C1 segment of cervical spinal cord (tissue), 14 donors: ENCODE data around the gene AREG.
"Not testable (repeated sequence)": the region's sequence is repeated elsewhere in the genome, so short reads cannot be mapped to it uniquely, and the experiment has no call there.

ENCODE experiments used
- DNase-seq, 14 donors: peaks; one replicate each; lab custom pipeline; 2025; lab: John Stamatoyannopoulos, UW

AREG gene, protein sequence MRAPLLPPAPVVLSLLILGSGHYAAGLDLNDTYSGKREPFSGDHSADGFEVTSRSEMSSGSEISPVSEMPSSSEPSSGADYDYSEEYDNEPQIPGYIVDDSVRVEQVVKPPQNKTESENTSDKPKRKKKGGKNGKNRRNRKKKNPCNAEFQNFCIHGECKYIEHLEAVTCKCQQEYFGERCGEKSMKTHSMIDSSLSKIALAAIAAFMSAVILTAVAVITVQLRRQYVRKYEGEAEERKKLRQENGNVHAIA

DNA sequence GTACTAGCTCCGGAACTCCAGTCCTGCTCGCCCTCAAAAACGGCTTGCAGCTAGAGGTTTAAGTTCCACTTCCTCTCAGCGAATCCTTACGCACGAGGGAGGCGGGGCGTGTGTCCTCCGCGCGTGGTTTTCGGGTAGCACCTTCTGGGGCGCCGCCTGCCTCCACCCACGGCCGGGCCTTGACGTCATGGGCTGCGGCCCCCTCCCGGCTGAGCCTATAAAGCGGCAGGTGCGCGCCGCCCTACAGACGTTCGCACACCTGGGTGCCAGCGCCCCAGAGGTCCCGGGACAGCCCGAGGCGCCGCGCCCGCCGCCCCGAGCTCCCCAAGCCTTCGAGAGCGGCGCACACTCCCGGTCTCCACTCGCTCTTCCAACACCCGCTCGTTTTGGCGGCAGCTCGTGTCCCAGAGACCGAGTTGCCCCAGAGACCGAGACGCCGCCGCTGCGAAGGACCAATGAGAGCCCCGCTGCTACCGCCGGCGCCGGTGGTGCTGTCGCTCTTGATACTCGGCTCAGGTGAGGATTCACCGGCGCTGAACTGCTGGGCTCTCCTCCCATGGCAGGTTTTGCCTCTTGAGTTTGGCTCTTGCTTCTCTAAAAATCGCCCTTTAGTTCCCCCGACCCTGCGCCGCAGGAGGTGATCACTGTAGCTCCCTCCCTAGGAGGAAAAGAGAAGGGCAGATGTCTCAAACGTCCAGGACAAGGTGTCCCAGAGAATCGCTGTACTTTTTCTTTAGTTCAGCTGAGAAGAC lies at the start of gene AREG:
TSS of gene AREG (plus strand) at position 246 of the 752 bp plus-strand sequence. CDS start at position 456, 210 bp downstream.
- peak in 3 of 14 donors; percentile 10 to 44 (median 13) for DNase-seq

DNA sequence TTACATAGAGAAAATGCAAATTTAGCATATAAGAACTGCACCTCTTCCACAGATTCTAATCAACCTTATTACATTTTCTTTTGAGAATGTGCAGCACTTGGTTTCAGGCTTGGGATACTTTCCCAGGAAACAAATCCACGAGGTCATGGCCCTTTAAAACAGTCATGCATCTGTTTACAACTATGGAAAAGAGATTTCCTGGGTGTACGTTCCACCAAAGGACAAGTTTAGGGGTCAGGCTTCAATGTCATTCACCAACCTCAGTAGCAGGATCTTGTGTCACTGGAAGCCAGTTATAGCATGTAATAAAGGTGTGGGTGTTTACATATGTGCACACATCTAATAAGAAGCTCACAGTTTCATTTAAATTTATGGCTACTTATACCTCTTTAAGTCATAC lies 49.3 kb upstream of the AREG start:
- DNase-seq, result no peak

DNA sequence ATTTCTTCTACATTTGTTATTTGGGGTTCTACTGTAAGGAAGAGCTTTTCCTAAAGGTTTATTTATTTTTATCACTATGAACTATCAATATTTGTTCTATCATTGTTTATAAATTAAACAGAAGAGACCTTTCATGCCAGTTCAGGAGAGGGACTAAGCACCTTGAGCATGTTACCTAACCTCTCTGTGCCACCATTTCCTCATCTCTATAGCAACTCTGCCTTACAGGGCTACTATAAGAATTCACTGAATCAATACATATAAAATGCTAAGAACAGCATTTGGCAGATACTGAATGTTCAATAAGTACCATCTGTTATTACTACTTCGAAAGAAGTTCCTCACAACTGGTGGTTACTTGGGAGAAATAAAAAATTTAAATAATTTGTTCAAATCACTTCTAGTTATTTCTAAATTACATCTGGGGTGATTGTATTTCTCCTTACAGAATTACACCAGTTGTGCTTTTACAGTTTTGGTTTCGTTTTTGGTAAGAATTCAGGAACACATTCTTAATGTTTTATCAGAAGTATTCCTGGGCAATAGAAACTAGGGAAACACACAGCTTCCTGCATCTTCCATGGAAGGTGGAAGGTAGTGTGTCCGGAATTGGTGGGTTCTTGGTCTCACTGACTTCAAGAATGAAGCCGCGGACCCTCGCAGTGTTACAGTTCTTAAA lies 47.0 kb upstream of the AREG start:
- no peak for DNase-seq

DNA sequence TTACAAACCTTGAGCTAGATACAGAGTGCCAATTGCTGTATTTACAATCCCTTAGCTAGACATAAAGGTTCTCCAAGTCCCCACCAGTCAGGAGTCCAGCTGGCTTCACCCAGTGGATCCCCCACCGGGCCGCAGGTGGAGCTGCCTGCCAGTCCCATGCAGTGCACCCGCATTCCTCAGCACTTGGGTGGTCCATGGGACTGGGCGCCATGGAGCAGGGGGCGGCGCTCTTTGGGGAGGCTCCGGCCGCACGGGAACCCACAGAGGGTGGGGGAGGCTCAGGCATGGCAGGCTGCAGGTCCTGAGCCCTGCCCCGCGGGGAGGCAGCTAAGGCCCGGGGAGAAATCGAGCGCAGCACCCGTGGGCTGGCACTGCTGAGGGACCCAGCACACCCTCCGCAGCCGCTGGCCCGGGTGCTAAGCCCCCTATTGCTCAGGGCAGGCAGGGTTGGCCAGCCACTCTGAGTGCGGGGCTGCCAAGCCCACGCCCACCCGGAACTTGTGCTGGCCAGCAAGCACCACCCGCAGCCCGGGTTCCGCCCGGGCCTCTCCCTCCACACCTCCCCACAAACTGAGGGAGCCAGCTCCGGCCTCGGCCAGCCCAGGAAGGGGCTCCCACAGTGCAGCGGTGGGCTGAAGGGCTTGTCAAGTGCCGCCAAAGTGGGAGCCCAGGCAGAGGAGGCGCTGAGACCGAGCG lies 45.9 kb upstream of the AREG start:
- not testable (repeated sequence) for DNase-seq

DNA sequence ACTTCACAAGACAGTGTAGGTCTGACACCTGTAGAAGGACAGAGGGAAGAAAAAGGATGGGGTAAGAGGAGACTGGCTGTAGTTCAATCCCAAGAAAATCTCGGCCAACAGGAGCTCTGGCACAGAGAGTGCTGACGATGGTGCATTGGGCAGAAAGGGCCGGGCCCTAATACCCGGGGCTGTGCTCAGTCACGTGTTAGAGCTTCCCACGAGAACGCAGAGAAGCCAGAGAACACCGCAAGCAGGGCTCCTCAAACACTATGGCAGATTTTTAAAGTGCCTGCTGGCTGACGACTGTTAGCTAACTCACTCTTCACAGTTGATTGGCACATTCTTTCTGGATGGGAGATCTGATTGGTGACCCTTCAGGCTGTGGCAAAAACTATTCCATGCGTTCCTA lies 44.5 kb upstream of the AREG start:
- DNase-seq, result no peak

DNA sequence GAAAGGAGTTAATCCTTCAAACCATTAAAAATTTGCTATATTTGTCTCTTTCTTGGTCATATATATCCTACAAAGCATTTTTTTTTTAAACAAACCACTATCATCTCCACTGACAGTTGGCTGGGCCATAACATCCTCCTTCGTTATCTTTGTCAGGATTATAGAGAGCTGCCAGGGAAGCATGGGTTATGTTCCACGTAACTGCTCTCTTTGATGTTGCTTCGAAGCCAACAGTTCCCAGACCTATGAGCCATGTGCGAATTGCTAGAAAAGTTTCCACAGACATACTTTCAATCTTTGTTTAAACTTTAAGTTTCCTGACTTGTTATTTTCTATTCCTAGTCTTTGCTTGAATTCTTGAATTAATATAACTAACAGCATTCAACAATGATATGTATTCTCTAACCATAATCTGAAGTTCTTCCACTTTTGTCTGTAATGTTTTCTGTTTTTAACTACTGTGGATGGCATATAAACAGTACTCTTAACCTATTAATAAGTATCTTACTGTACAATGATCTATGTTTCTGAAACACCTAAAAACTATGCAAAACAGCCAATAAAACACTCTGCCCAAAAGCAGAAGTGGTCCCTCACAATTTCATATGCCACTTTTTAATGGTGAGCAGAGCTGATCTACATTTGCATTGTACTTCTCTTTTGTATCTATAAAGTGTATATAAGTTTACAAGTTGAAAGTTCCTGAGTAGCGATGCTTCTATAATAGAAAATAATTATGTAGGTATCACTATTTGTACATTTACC lies 42.1 kb upstream of the AREG start:
- no peak for DNase-seq

DNA sequence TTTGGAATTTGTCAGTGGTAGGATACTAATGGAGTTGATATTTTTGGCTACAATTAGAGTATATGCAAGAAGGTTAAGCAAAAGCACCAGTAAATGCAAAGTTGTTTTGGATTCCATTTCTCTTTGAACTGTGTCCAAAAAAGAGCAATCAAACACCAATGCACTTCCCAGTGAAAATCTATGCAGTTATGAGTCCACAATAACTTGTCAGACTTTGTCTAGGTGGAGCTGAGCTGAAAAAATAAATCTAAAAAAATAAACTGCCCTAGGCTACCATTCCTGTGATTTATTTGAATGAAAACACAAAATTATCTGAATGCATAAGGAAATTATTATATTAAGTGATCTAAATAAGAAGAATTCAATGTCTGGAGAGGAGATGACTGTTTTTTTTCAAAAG lies 37.0 kb upstream of the AREG start:
- no peak for DNase-seq

DNA sequence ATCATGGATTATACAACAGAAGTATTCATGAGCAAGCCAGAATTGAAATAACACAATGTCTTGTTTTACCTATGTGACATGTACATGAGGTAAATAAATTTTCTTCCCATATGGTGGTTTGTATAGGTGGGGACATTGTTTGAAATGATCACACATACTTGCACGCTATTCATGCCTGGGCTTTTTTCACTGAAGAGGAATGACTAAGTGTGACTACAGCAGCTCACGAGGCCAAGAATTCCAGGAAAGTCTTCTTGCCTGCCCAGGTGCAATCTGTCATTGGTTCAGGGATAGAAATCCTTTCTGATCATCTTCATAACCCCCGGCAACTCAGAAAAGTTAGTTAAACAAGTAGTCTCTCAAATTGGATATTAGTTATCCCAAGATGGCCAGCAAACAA lies 36.3 kb upstream of the AREG start:
- no peak for DNase-seq

DNA sequence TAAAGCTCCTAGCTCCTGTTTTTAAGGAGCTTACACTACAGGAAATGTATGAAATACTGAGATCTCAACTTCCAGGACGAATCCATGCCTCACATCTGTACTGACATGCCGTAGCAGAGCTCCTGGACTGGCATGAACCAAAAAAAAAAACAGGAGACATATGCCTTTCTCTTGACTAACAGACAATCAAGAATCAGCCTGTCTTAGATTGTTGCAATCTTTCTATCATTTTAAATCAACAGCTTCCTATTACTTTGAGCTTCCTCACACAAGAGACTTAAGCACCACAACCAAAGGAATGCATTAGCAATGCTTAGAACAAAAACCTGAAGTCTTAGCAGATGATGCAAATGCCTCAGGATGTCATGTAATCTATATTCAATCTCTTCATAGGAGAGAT lies 34.7 kb upstream of the AREG start:
- DNase-seq, result no peak

DNA sequence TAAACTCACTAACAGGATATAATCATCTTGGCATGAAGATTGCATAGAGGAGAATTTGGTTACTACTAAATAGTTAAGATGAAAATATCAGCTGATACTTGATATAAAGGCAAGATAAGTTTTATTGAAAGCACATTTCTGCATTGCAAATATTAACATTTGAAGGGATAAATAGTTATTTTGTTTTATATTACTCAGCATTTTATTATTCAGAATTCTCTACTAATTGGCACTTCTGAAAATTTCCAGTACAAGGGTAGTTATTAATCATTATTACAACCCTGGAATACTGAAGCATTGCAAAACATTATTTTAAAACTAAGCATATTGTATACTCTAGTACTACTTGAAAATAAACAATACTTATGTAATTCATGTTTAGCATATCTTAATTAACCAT lies 32.7 kb upstream of the AREG start:
- no peak for DNase-seq

DNA sequence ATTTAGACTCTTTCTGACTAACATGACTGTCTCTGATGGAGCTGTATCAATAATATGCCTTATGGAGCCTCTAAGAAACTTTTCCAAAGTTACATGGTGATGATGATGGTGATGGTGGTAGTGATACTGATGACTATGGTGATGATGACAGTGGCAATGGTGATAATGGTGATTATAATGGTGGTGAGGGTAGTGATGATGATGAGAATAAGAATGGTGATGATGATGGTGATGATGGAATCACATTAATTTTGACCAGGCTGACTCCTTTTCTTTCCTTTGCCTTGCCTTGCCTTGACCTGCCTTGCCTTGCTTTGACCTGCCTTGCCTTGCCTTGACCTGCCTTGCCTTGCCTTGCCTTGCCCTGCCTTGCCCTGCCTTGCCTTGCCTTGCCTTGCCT lies 31.7 kb upstream of the AREG start:
- no peak for DNase-seq

DNA sequence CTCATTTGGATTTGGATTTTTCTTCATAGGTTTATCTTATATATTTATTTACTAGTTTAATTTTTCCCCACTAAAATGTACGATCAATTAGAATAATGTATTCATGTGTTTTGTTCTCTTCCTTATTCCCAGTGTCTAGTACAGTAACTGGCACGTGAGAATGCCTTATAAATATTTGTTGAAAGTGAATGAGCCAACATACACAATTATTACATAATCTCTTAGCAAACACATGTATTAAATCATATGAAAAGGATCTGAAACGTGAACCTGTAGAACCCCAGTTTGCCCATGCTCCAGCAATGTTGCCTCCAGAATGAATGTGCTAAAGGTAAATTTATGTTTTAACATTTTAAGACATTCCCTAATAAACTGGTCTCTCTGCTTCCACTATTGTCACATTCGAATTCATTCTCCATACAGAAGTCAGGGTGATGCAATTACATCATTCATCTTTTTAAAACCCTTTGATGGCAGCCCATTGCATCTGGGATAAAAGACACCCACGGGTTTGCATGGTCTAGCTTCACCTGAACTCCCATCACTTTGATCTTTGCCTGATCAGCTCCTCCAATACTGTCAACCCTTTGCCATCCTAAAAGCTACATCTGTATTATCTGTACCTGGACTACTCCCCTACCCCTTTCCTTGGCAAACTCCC lies 30.7 kb upstream of the AREG start:
- DNase-seq, result no peak

DNA sequence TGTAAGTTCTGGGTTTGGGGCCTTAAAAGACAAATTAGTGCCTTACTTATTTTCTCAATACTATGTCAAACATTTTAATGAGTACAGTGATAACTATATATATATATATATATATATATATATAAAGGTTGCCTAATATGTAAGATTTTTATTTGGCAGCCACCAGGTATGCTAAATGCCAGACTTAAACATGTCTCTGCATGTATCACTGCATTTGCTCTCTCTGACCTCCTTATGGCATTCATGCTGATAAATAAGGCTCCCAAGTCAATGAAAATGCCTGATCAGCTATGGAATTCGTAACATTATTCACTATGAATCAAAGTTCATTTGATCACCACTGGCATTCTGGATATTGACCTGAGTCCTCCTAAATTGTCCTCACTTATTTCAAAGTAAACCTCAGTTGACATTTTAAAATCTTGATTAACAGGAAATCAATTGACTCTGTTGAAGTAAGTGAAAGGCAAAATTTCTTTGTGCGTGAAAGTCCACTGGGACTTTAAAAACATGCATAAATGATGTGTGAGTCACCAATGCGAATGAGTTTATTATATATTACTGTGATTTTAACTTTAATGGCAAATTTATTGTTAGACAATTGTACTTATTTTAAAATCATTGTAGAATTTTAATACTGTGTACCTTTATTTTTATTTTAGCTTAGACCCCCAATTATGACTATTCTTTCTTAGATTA lies 29.2 kb upstream of the AREG start:
- no peak for DNase-seq

DNA sequence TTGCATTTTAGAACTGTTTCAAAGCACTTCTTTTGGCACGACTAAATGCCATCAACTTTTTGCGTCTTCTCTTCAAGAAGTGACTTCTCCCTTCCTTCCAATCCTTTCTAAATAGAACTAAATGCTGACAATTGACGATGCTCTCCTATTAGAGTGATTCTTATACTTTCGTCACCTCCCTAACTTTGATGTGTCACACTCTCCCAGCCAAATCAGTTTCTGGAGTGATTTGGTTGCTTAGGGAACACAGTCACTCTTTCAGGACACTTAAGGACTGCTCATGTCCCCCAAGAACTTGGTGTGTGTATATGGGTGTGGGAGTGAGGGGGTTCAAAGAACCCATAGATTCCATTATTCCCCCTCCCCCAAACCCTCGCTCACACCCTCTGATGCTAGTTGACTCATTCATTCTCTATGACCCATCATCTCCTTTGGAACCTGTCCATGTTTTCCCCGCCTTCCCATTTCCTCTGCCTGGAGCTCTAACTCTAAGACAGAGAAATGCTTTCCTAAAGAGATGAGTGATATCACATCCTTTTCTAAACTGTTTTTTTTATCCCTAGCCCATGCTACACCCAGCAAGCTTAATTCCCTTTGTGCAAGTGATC lies 26.8 kb upstream of the AREG start:
- DNase-seq, result no peak

DNA sequence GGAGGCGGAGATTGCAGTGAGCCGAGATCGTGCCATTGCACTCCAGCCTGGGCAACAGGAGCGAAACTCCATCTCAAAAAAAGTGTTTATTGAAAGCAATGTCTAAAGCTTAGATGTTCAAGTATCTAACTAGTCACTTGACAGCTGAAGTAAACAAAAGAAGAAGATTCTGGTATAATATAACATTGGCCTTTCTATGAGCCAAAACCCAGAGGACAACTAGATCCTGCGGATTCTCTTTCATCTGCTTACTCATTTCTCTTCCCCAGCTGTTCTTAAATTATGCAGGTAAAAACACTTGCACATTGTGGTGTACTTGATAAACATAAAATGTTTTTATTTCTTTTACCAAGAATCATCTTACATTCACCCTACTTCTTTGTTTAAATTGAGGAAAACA lies 24.1 kb upstream of the AREG start:
- no peak for DNase-seq

DNA sequence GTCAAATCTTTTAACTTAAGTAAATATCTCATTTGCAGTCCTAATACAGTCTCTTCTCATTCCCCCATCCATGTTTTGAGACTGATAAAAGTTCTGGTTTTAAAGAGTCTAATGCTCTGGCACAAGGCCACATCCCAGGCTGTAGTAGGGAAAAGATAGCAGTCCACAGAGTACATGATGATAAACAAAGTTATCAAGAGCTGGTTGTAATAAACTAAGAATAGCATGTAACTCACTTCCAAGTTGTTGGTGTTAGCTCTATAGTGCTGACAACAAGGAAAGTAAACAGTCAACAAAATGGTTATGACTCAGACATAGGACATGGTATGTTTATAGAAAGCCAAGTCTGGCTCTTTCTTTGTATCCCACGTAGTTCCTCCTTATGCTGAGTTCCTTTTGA lies 21.8 kb upstream of the AREG start:
- DNase-seq, result no peak

DNA sequence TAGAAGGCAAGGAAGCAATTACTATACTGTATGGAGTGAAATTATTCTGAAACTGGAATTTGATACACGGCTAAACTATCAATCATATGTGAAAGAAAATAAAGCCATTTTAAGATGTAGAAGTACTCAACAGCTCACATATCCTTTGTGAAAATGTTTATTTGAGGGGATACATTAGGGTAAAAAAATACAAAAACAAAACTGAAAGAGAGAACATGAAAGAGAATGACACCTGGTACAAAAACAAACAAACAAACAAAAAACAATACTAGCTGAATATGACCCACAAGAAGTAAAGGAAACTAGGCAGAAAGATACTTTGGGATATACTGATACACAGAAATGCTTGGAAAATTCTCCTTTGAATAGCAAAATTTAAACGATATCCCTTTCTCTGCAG lies 20.8 kb upstream of the AREG start:
- no peak for DNase-seq

DNA sequence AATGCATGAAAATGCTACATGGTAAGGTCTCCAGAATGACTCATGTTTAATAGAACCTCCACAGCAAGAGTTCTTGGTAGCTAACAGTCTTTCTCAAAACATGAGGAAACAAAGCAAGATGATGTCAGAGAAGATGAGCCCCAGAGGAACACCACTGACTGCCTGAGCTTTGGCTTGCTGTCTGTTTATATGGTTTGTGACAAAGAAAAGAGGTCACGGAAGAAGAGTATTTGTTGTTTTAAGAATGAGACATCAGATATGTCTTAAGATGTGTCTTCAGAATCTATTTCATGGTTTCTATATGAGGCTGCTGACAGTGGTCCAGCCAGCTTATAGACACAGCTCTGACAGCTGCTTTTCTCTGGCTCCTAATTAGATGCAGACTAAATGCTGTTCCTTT lies 18.8 kb upstream of the AREG start:
- DNase-seq, result no peak

DNA sequence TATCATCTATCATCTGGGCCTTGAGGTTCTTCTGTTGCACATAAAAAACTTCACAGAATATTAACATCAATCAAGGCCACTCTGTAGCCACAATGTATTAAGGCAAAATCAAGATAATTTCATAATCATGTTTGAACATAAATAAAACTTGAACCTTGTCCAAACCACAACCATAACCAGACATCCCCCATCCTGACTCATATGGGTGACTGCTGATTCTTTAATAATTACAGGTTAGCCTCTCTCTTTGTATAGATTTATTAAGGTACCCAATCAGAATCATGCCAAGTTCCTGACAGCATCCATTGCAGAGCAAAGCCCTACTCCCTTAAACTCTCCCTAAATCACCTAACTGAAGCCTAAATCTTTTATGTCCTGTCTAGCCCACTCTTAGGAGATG lies 16.7 kb upstream of the AREG start:
- DNase-seq, result no peak
